Measurements from ENCODE around the gene SARDH. TPM values are rescaled to one million over a fixed set of nuclear protein-coding genes. Genes with fewer than 3 reads are reported as not detected.

The SARDH gene
- total and polyA plus RNA-seq, 2 of the 13 experiments (the other 11 are each of a cell fraction or from before 2014, with no cell fraction given) = 11.6 to 34.9 TPM

- no peak for TF ChIP-seq ZBTB40 (IDR thresholded peaks at IDR 0.05)
- no peak for TF ChIP-seq ZBTB40 (CRISPR knock-in tag; IDR thresholded peaks at IDR 0.05)
- no peak for TF ChIP-seq PHB2 (IDR thresholded peaks at IDR 0.05; ENCODE audit: partially characterized antibody)
- no peak for TF ChIP-seq E2F5 (CRISPR knock-in tag; conservative IDR thresholded peaks at IDR 0.05)
- TF ChIP-seq DZIP1 (CRISPR knock-in tag; IDR thresholded peaks at IDR 0.05) = no peak
- TF ChIP-seq MIER2 (CRISPR knock-in tag; IDR thresholded peaks at IDR 0.05) = peak; percentile 58; the same call in 1 of the 2 replicates
- no peak for TF ChIP-seq ZNF619 (CRISPR knock-in tag; IDR thresholded peaks at IDR 0.05)
- TF ChIP-seq ARHGAP35 (CRISPR knock-in tag; IDR thresholded peaks at IDR 0.05; ENCODE audit: borderline replicate concordance) = no peak
- 0 out of 2 replicates have a peak, but pooled peaks have one; percentile 58 for TF ChIP-seq SNAI1 (CRISPR knock-in tag; IDR thresholded peaks at IDR 0.05; ENCODE audit: borderline replicate concordance)
- no peak; the same call in 1 of the 2 replicates for TF ChIP-seq ZBTB25 (CRISPR knock-in tag; IDR thresholded peaks at IDR 0.05)
- TF ChIP-seq ZNF530 (CRISPR knock-in tag; IDR thresholded peaks at IDR 0.05; ENCODE audit: low read depth) = no peak
- TF ChIP-seq RORA (CRISPR knock-in tag; IDR thresholded peaks at IDR 0.05) = no peak
- no peak for TF ChIP-seq PCBP1 (IDR thresholded peaks at IDR 0.05; ENCODE audit: borderline replicate concordance, low read depth, low read length)
- no peak for TF ChIP-seq ATF1 (CRISPR knock-in tag; IDR thresholded peaks at IDR 0.05)
Observed at GRCh38 chr9:133737774-133738639, at the start of gene SARDH (continued).
